Thoracic aorta (tissue), 2 donors: ENCODE measurements around the gene SMIM17. TPM values are rescaled to one million over a fixed set of nuclear protein-coding genes. Genes with fewer than 3 reads are reported as not detected.
"Not testable (repeated sequence)": the region's sequence is repeated elsewhere in the genome, so short reads cannot be mapped to it uniquely, and the experiment has no call there.

Experiments used
- ATAC-seq: fragments of 150-250 bp; one replicate; pipeline ENCODE4 v1.8.0; 2017; ENCODE audit warnings: low read depth; ENCODE audit not compliant: insufficient number of reproducible peaks, low FRiP score
- DNase-seq: peaks from one replicate; pipeline ENCODE4 v3.0.0-alpha.2; 2020; ENCODE audit warnings: low spot score
- H3K27ac ChIP-seq, 2 donors: fragments of 200-600 bp; sonication (generic); 1 replicate in 1 of 2; 2 replicates in 1 of 2; pipeline ENCODE4 v1.5.1; 2016; ENCODE audit warnings: mild to moderate bottlenecking in 2 of 2, moderate library complexity in 2 of 2
- H3K27me3 ChIP-seq: fragments of 200-600 bp; sonication (generic); replicated peaks from 2 replicates; pipeline ENCODE4 v1.6.0; 2016; ENCODE audit warnings: mild to moderate bottlenecking; ENCODE audit not compliant: insufficient read depth
- H3K36me3 ChIP-seq: fragments of 200-600 bp; sonication (generic); one replicate; pipeline ENCODE4 v1.5.1; 2016
- H3K4me1 ChIP-seq, 2 donors: fragments of 200-600 bp; sonication (generic); 1 replicate in 1 of 2; 2 replicates in 1 of 2; pipeline versions ENCODE4 v1.5.1 to v1.6.0; 2016; ENCODE audit warnings: low read depth in 2 of 2, mild to moderate bottlenecking in 1 of 2; ENCODE audit not compliant: control insufficient read depth in 1 of 2
- H3K4me3 ChIP-seq: fragments of 200-600 bp; sonication (generic); 2 replicates; pipeline ENCODE4 v1.5.1; 2016; ENCODE audit warnings: mild to moderate bottlenecking
- H3K9me3 ChIP-seq: fragments of 200-600 bp; sonication (generic); 2 replicates; pipeline ENCODE4 v1.5.1; 2016
- total RNA-seq, 2 donors: library from RNA; depleted of rRNA; stranded (reverse); fragments of >200 nt; gene quantifications; one replicate each; pipeline versions ENCODE4 v1.1.0 to v1.2.3, GENCODE V29; 2016
- TF ChIP-seq, protein P1 (sequence below): fragments of 200-600 bp; sonication (generic); IDR thresholded peaks from one replicate; pipeline ENCODE4 v1.5.1; 2019; ENCODE audit warnings: antibody characterized with exemption

The SMIM17 gene
- total RNA-seq, 2 donors from 2014 or later: 4.4 TPM; not detected in 1

DNA sequence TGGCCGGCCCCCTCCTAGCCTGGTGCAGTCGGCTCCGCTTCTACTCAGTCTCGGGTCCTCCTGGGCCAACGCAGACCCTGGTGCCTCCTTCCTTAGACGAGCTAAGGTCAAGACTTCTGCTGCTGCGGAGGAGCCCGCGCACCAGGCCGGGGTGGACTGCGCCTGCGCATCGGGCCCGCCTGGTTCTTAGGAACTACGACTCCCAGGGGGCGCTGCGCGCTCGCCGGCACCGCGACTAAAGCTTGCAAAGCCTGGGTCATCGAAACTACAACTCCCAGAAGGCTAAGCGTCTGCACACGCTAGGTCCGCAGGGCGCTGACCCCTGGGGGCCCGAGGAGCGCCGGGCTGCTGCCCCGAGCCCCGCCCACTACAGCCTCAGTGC lies 28.6 kb downstream of the SMIM17 start, which contains the start of gene ZNF835:
Gene ZNF835 (minus strand): TSS at position 145 of the 382 bp plus-strand sequence. CDS start 6,559 bp downstream, outside the sequence.
- Histone ChIP-seq H3K27me3 (no peaks in the 10 kb centered on the region), H3K27ac (no peak within 1 kb of the TSS), H3K36me3 (no peaks in the 10 kb centered on the region), H3K4me1 (peaks cover 2 to 11% of the 10 kb centered on the region in 2 donors), H3K9me3 (no peaks in the 10 kb centered on the region), H3K4me3 (peak within 1 kb of the TSS; percentile 78)
- ATAC-seq: no peak
- TF ChIP-seq, protein P1, sequence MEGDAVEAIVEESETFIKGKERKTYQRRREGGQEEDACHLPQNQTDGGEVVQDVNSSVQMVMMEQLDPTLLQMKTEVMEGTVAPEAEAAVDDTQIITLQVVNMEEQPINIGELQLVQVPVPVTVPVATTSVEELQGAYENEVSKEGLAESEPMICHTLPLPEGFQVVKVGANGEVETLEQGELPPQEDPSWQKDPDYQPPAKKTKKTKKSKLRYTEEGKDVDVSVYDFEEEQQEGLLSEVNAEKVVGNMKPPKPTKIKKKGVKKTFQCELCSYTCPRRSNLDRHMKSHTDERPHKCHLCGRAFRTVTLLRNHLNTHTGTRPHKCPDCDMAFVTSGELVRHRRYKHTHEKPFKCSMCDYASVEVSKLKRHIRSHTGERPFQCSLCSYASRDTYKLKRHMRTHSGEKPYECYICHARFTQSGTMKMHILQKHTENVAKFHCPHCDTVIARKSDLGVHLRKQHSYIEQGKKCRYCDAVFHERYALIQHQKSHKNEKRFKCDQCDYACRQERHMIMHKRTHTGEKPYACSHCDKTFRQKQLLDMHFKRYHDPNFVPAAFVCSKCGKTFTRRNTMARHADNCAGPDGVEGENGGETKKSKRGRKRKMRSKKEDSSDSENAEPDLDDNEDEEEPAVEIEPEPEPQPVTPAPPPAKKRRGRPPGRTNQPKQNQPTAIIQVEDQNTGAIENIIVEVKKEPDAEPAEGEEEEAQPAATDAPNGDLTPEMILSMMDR: peak; percentile 46
- peak; percentile 60 for DNase-seq

DNA sequence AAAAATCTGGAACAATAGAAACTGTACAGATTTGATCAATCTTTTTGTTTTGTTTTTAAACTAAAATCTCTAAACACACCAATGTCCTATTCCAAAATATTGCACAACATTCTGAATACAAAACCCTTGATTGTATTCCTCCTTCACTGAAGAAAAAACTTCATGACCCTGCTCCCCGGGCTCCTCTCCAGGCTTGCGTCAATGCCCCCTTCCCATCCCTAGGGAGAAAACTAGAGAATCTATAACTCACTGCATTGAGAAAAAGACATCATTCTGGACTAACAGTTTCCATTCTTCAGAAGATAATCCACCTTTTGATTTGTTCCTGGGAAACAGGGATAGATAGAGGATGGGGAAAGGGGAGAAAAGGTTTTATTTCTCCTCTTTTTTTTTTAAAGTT lies 29.7 kb downstream of the SMIM17 start:
- not testable (repeated sequence) for H3K9me3 ChIP-seq, H3K4me3 ChIP-seq, H3K36me3 ChIP-seq, H3K27ac ChIP-seq, H3K27me3 ChIP-seq, ATAC-seq, DNase-seq
- H3K4me1 ChIP-seq: peaks cover 2 to 11% of the 10 kb centered on the region in 2 donors

DNA sequence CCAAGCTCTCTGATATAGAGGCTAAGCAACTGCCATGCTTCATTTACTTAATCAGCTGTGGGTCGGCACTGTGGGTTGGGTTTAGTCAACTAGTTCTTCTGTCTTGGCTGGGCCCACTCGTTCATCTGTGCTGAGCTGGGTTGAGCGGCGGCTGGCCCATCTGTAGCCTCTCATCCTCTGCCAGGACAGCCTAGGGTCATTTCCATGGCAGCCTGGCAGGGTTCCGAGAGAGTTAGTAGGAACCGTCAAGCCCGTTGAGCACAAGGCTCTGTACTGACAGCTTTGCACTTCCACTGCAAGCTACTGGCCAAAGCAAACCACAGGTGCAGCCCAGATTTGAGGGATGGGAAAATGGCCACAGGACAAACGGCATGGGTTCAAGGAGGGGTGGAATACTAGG lies 35.2 kb downstream of the SMIM17 start:
- Histone ChIP-seq H3K4me3 (no peak overlapping the region), H3K27ac (no peak overlapping the region), H3K9me3 (no peaks in the 10 kb centered on the region), H3K4me1 (no peaks in the 10 kb centered on the region), H3K36me3 (no peaks in the 10 kb centered on the region), H3K27me3 (no peaks in the 10 kb centered on the region)
- TF ChIP-seq, protein P1: no peak
- ATAC-seq (no peak), DNase-seq (no peak)

DNA sequence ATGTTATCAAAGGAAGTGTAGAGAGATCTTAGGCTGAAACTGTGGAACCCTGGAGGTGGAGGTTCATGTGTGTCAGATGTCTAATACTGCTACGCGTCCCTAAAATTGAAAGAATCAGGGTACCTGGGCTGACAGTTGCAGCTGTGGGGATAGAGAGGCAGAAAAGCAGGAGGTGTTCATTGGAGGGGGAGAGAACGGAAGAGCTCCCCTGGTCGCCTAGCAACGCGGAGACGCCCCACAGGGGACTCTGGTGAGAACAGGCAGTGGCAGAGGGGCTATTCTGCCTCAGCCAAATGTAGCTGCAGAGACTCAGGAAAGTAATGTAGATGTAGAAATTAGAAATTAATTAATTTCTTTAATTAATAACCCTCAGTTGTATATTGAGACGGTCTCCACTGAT lies 38.7 kb downstream of the SMIM17 start:
- Histone ChIP-seq H3K27ac (no peak overlapping the region), H3K9me3 (no peaks in the 10 kb centered on the region), H3K36me3 (no peaks in the 10 kb centered on the region), H3K4me1 (no peaks in the 10 kb centered on the region), H3K27me3 (no peaks in the 10 kb centered on the region), H3K4me3 (no peak overlapping the region)
- ATAC-seq (no peak), DNase-seq (no peak)
- TF ChIP-seq, protein P1: no peak

DNA sequence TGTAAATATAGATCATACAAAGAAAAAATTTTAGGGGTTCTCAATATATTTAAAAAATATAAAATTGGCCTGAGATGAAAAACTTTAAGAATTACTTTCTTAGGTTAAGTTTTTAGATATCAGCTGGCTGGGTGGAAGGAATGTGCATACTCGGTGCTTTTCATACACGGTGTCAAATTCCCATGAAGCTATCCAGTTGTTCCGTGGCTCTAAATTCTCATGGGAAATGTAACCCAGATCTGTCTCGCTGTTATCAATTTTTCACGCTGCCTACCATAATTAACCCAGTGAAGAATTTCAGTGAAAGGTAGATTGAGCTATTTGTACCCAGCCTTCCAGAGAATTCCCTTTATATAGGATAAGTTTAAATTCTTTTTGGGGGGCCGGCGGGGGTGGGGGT lies 40.2 kb downstream of the SMIM17 start:
- Histone ChIP-seq H3K9me3 (no peaks in the 10 kb centered on the region), H3K27ac (no peak overlapping the region), H3K27me3 (no peaks in the 10 kb centered on the region), H3K4me1 (no peaks in the 10 kb centered on the region), H3K4me3 (no peak overlapping the region), H3K36me3 (no peaks in the 10 kb centered on the region)
- ATAC-seq (no peak), DNase-seq (no peak)
- TF ChIP-seq, protein P1: no peak

DNA sequence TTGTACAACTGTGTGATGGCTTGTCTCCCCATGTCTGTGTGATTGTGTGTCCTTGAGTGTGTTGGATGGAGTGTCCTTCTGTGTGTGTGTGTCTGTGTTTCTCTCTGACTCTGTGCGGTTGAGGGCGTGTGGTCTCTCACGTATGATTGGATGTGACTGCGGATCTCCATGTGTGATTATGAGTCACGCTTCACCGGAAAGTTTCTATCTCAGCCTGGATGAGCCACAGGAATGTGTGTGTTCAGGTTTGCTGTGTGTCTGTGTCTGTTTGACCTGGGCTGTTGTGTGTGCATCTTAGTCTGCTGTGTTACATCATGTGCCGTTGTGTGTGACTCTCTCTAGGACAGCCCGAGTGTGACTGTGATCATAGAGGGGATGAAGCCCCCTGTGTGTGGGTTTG lies 44.1 kb downstream of the SMIM17 start:
- no peaks in the 10 kb centered on the region for H3K27me3 ChIP-seq
- TF ChIP-seq, protein P1: no peak
- H3K36me3 ChIP-seq: no peaks in the 10 kb centered on the region
- H3K9me3 ChIP-seq: no peaks in the 10 kb centered on the region
- H3K27ac ChIP-seq: no peak overlapping the region
- ATAC-seq: no peak
- no peaks in the 10 kb centered on the region for H3K4me1 ChIP-seq
- DNase-seq: no peak
- H3K4me3 ChIP-seq: no peak overlapping the region
